Prostate gland (tissue), 2 donors: ENCODE results near the gene PCDHA10. TPM values are rescaled to one million over a fixed set of nuclear protein-coding genes. Genes with fewer than 3 reads are reported as not detected.
A peak's percentile ranks its signal among the peaks of the same experiment; 100 is the strongest.
"Not testable (repeated sequence)": the region's sequence is repeated elsewhere in the genome, so short reads cannot be mapped to it uniquely, and the experiment has no call there.

Source experiments
- DNase-seq: peaks from one replicate; pipeline ENCODE4 v3.0.0-alpha.2; 2019; ENCODE audit warnings: low spot score
- H3K27ac ChIP-seq, 2 donors: fragments of 200-600 bp; sonication (generic); 2 replicates each; pipeline ENCODE4 v1.5.1; 2017 to 2019
- H3K27me3 ChIP-seq: fragments of 200-600 bp; sonication (generic); replicated peaks from 2 replicates; pipeline ENCODE4 v1.5.1; 2019; ENCODE audit not compliant: insufficient read depth
- H3K36me3 ChIP-seq, 2 donors: fragments of 200-600 bp; sonication (generic); 1 replicate in 1 of 2; 2 replicates in 1 of 2; pipeline versions ENCODE4 v1.5.1 to v1.8.1; 2017 to 2019
- H3K4me1 ChIP-seq: fragments of 200-600 bp; sonication (generic); replicated peaks from 2 replicates; pipeline ENCODE4 v1.5.1; 2019
- H3K4me3 ChIP-seq, 2 donors: fragments of 200-600 bp; sonication (generic); 2 replicates each; pipeline ENCODE4 v1.5.1; 2017 to 2019
- H3K9me3 ChIP-seq: fragments of 200-600 bp; sonication (generic); 2 replicates; pipeline ENCODE4 v1.5.1; 2017
- CTCF ChIP-seq, 4 experiments: fragments of 200-600 bp in 2 of 4; fragments of 450-650 bp in 2 of 4; sonication (generic) in 2 of 4; IDR thresholded peaks; 1 replicate in 3 of 4; 2 replicates in 1 of 4; pipeline ENCODE4 v1.5.1; 2016 to 2019; ENCODE audit warnings: antibody characterized with exemption in 4 of 4, mild to moderate bottlenecking in 2 of 4, moderate library complexity in 2 of 4
- POLR2A ChIP-seq: fragments of 450-650 bp; IDR thresholded peaks from one replicate; pipeline ENCODE4 v1.6.1; 2016; ENCODE audit warnings: antibody characterized with exemption, mild to moderate bottlenecking
- POLR2AphosphoS5 ChIP-seq: sonication (generic); formaldehyde crosslinking; IDR thresholded peaks from one replicate; pipeline ENCODE4 v1.6.1; 2017; ENCODE audit warnings: antibody characterized with exemption
- WGBS: methylation state at CpG from one replicate; pipeline ENCODE4 v1.1.5; 2018; 5-methylcytosine and 5-hydroxymethylcytosine counted together
- intact Hi-C: fragments of 100-400 bp; cut with DNase I; formaldehyde crosslinking; loops from one replicate; pipeline ENCODE4 v1.14.2; 2022
- total RNA-seq, 2 donors: library from RNA; depleted of rRNA; stranded (reverse); fragments of >200 nt; gene quantifications; one replicate each; pipeline ENCODE4 v1.1.0, GENCODE V29; 2016

Gene PCDHA10
- total RNA-seq, 2 donors from 2014 or later = 1.0 to 2.2 TPM

GRCh38 chr5:140828362-140828737 lies 27.3 kb upstream of the PCDHA10 start:
- no peak for TF ChIP-seq POLR2A
- Histone ChIP-seq H3K27ac (no peak overlapping the region), H3K4me3 (peak overlapping the region in 1 of 2 donors; percentile 14), H3K36me3 (no peaks in the 10 kb centered on the region), H3K4me1 (no peaks in the 10 kb centered on the region), H3K27me3 (peaks cover 2% of the 10 kb centered on the region), H3K9me3 (no peaks in the 10 kb centered on the region)
- no peak for DNase-seq
- intact Hi-C loops = no loop called here
- WGBS = 21% methylated on average over 18 of the region's 18 CpGs

- H3K4me1 ChIP-seq, H3K27me3 ChIP-seq, H3K9me3 ChIP-seq, H3K27ac ChIP-seq, H3K36me3 ChIP-seq, DNase-seq, H3K4me3 ChIP-seq, intact Hi-C loops: not testable (repeated sequence)
- WGBS = 38% methylated on average over 74 of the region's 106 CpGs
Measured at GRCh38 chr5:140829511-140830501, 25.9 kb upstream of the PCDHA10 start.

GRCh38 chr5:140833993-140834392 lies 21.7 kb upstream of the PCDHA10 start, which contains the start of gene PCDHA7:
TSS of gene PCDHA7 (plus strand) at chr5:140834269. CDS start at chr5:140834384, 115 bp downstream.
- no peak within 1 kb of the TSS for H3K4me3 ChIP-seq
- no peaks in the 10 kb centered on the region for H3K9me3 ChIP-seq
- no peaks in the 10 kb centered on the region for H3K4me1 ChIP-seq
- H3K36me3 ChIP-seq = no peaks in the 10 kb centered on the region
- WGBS = 14% methylated on average over 8 of the region's 8 CpGs
- intact Hi-C loops = no loop called here
- TF ChIP-seq CTCF (IDR thresholded peaks at IDR 0.05) = no peak
- no peak for TF ChIP-seq POLR2A
- TF ChIP-seq POLR2AphosphoS5 = no peak
- no peak for DNase-seq
- H3K27me3 ChIP-seq = peaks cover 4% of the 10 kb centered on the region
- H3K27ac ChIP-seq = no peak within 1 kb of the TSS

GRCh38 chr5:140834439-140835008 lies 21.2 kb upstream of the PCDHA10 start:
- DNase-seq, H3K9me3 ChIP-seq, H3K4me3 ChIP-seq, H3K36me3 ChIP-seq, H3K27ac ChIP-seq, H3K27me3 ChIP-seq, H3K4me1 ChIP-seq, intact Hi-C loops: not testable (repeated sequence)
- 12% methylated on average over 25 of the region's 38 CpGs for WGBS

GRCh38 chr5:140835622-140836510 lies 19.8 kb upstream of the PCDHA10 start:
- no peak overlapping the region for H3K4me3 ChIP-seq
- DNase-seq = no peak
- no peaks in the 10 kb centered on the region for H3K4me1 ChIP-seq
- H3K36me3 ChIP-seq = no peaks in the 10 kb centered on the region
- intact Hi-C loops = no loop called here
- TF ChIP-seq POLR2AphosphoS5 = no peak
- no peak for TF ChIP-seq CTCF (IDR thresholded peaks at IDR 0.05)
- no peak for TF ChIP-seq POLR2A
- WGBS = 47% methylated on average over 84 of the region's 103 CpGs
- no peak overlapping the region for H3K27ac ChIP-seq
- H3K27me3 ChIP-seq = peaks cover 4% of the 10 kb centered on the region
- no peaks in the 10 kb centered on the region for H3K9me3 ChIP-seq
